GM20431 (cell line): Measurements from ENCODE around the gene ARHGAP45.

Experiments
- in situ Hi-C: fragments of 300-500 bp; cut with MseI, MboI; formaldehyde crosslinking; loops from one replicate; pipeline ENCODE4 v1.15.0; 2020; ENCODE audit warnings: low sequenced_read_pairs; ENCODE audit not compliant: unreplicated experiment

Gene ARHGAP45

GRCh38 chr19:1082928-1083816 is 16.2 kb downstream of the ARHGAP45 start:
- in situ Hi-C loops: no loop called here

GRCh38 chr19:1084024-1084868 is 17.3 kb downstream of the ARHGAP45 start:
- in situ Hi-C loops: no loop called here

GRCh38 chr19:1085053-1085658 is 18.2 kb downstream of the ARHGAP45 start:
- in situ Hi-C loops: no loop called here

GRCh38 chr19:1085676-1086442 is 18.9 kb downstream of the ARHGAP45 start:
- in situ Hi-C loops: no loop called here

- in situ Hi-C loops: no loop called here
These were observed 19.6 kb downstream of the ARHGAP45 start for GRCh38 chr19:1086613-1087012.

GRCh38 chr19:1087813-1088415 is 20.9 kb downstream of the ARHGAP45 start:
- in situ Hi-C loops: no loop called here

GRCh38 chr19:1088416-1089010 is 21.5 kb downstream of the ARHGAP45 start:
- in situ Hi-C loops: no loop called here

- in situ Hi-C loops: no loop called here
These were observed 22.3 kb downstream of the ARHGAP45 start for GRCh38 chr19:1089126-1089771.

GRCh38 chr19:1089891-1090290 is 22.9 kb downstream of the ARHGAP45 start:
- in situ Hi-C loops: no loop called here

GRCh38 chr19:1090731-1091543 is 24.0 kb downstream of the ARHGAP45 start:
- in situ Hi-C loops: no loop called here

GRCh38 chr19:1091544-1092175 is 24.7 kb downstream of the ARHGAP45 start:
- in situ Hi-C loops: no loop called here

GRCh38 chr19:1093330-1093729 is 26.4 kb downstream of the ARHGAP45 start:
- in situ Hi-C loops: no loop called here

GRCh38 chr19:1093811-1094553 is 27.0 kb downstream of the ARHGAP45 start:
- in situ Hi-C loops: no loop called here

- in situ Hi-C loops: no loop called here
These were observed 27.6 kb downstream of the ARHGAP45 start for GRCh38 chr19:1094655-1094977.

GRCh38 chr19:1094978-1095701 is 28.2 kb downstream of the ARHGAP45 start, which contains the start of gene POLR2E:
Gene POLR2E (minus strand): TSS chr19:1095375. CDS start chr19:1095315, 60 bp downstream.
- in situ Hi-C loops: no loop called here

GRCh38 chr19:1097810-1098176 is 30.8 kb downstream of the ARHGAP45 start:
- in situ Hi-C loops: no loop called here
